Peyer's patch (tissue), 4 donors: Measurements from ENCODE around the gene TRPM3. TPM values are rescaled to one million over a fixed set of nuclear protein-coding genes. Genes with fewer than 3 reads are reported as not detected.

Experiments used
- DNase-seq, 3 donors: peaks; one replicate each; pipeline ENCODE4 v3.0.0-alpha.2; 2017 to 2019
- H3K27ac ChIP-seq, 4 donors: fragments of 200-600 bp; sonication (generic); one replicate each; pipeline ENCODE4 v1.5.1; 2016 to 2019
- H3K27me3 ChIP-seq, 2 donors: fragments of 200-600 bp; sonication (generic); one replicate each; pipeline ENCODE4 v1.5.1; 2019
- H3K36me3 ChIP-seq, 3 donors: fragments of 200-600 bp; sonication (generic); one replicate each; pipeline ENCODE4 v1.5.1; 2016 to 2019
- H3K4me1 ChIP-seq, 4 donors: fragments of 200-600 bp; sonication (generic); one replicate each; pipeline ENCODE4 v1.5.1; 2016 to 2019
- H3K4me3 ChIP-seq, 4 donors: fragments of 200-600 bp; sonication (generic); 1 replicate in 3 of 4; 2 replicates in 1 of 4; pipeline ENCODE4 v1.5.1; 2016 to 2019; ENCODE audit warnings: mild to moderate bottlenecking in 1 of 4
- H3K9me3 ChIP-seq, 4 donors: fragments of 200-600 bp; sonication (generic); one replicate each; pipeline ENCODE4 v1.5.1; 2016 to 2019; ENCODE audit warnings: mild to moderate bottlenecking in 1 of 4
- CTCF ChIP-seq, 6 experiments: fragments of 450-650 bp in 4 of 6; fragments of 200-600 bp in 2 of 6; sonication (generic) in 1 of 6; IDR thresholded peaks; one replicate each; pipeline ENCODE4 v1.5.1; 2017 to 2019; ENCODE audit warnings: antibody characterized with exemption in 6 of 6, mild to moderate bottlenecking in 3 of 6, moderate library complexity in 1 of 6
- POLR2A ChIP-seq, 2 donors: fragments of 450-650 bp; IDR thresholded peaks; one replicate each; pipeline ENCODE4 v1.5.1; 2017; ENCODE audit warnings: antibody characterized with exemption in 2 of 2, mild to moderate bottlenecking in 2 of 2, moderate library complexity in 2 of 2
- total RNA-seq, 4 donors: library from RNA; depleted of rRNA; stranded (reverse); fragments of >200 nt; gene quantifications; one replicate each; pipeline ENCODE4 v1.1.0, GENCODE V29; 2016

Gene TRPM3
- total RNA-seq, 4 donors from 2014 or later: 0.28 to 0.80 TPM; not detected in 2

- Histone ChIP-seq H3K27ac (no peak overlapping the region), H3K4me1 (no peaks in the 10 kb centered on the region), H3K36me3 (no peaks in the 10 kb centered on the region), H3K9me3 (no peaks in the 10 kb centered on the region), H3K4me3 (no peak overlapping the region), H3K27me3 (no peaks in the 10 kb centered on the region)
- no peak for DNase-seq
- TF ChIP-seq CTCF (IDR thresholded peaks at IDR 0.05) (no peak), POLR2A (IDR thresholded peaks at IDR 0.05) (no peak)
Measured at GRCh38 chr9:70519912-70520724, 601.3 kb downstream of the TRPM3 start.

GRCh38 chr9:70517926-70518610 lies 603.4 kb downstream of the TRPM3 start:
- Histone ChIP-seq H3K36me3 (no peaks in the 10 kb centered on the region), H3K27ac (no peak overlapping the region), H3K4me3 (no peak overlapping the region), H3K4me1 (no peaks in the 10 kb centered on the region), H3K27me3 (no peaks in the 10 kb centered on the region), H3K9me3 (no peaks in the 10 kb centered on the region)
- no peak for DNase-seq
- no peak for TF ChIP-seq CTCF (IDR thresholded peaks at IDR 0.05)
- no peak for TF ChIP-seq POLR2A (IDR thresholded peaks at IDR 0.05)

- TF ChIP-seq POLR2A (IDR thresholded peaks at IDR 0.05) (no peak), CTCF (IDR thresholded peaks at IDR 0.05) (no peak)
- Histone ChIP-seq H3K27ac (no peak overlapping the region), H3K27me3 (no peaks in the 10 kb centered on the region), H3K4me1 (no peaks in the 10 kb centered on the region), H3K9me3 (no peaks in the 10 kb centered on the region), H3K4me3 (no peak overlapping the region), H3K36me3 (no peaks in the 10 kb centered on the region)
- DNase-seq: no peak
Measured at GRCh38 chr9:70514273-70514672, 607.1 kb downstream of the TRPM3 start.

GRCh38 chr9:70511858-70512257 lies 609.6 kb downstream of the TRPM3 start:
- Histone ChIP-seq H3K4me3 (no peak overlapping the region), H3K36me3 (no peaks in the 10 kb centered on the region), H3K27ac (no peak overlapping the region), H3K9me3 (no peaks in the 10 kb centered on the region), H3K4me1 (no peaks in the 10 kb centered on the region), H3K27me3 (no peaks in the 10 kb centered on the region)
- TF ChIP-seq CTCF (IDR thresholded peaks at IDR 0.05): no peak
- DNase-seq: no peak

- Histone ChIP-seq H3K9me3 (no peaks in the 10 kb centered on the region), H3K36me3 (no peaks in the 10 kb centered on the region), H3K4me1 (no peaks in the 10 kb centered on the region), H3K27ac (no peak overlapping the region), H3K27me3 (no peaks in the 10 kb centered on the region), H3K4me3 (no peak overlapping the region)
- TF ChIP-seq POLR2A (IDR thresholded peaks at IDR 0.05) (no peak), CTCF (IDR thresholded peaks at IDR 0.05) (peak in 4 of 6 experiments; percentile 40 to 53 (median 49))
- peak in 2 of 3 donors; percentile 62 for DNase-seq
Measured at GRCh38 chr9:70510157-70510770, 611.2 kb downstream of the TRPM3 start.
